A673 (cell line): ENCODE data around the gene WDFY3.

Source experiments
- CTCF ChIP-seq: fragments of 300-800, 200-600 bp; sonication (generic); conservative IDR thresholded peaks from 2 replicates; pipeline ENCODE4 v1.5.1; 2017; ENCODE audit warnings: low read depth, mild to moderate bottlenecking, antibody characterized with exemption, low read length, moderate library complexity, mixed read lengths
- EZH2 ChIP-seq: fragments of 200-600 bp; sonication (generic); IDR thresholded peaks from 2 replicates; pipeline ENCODE4 v1.6.1; 2017; ENCODE audit warnings: borderline replicate concordance, low read depth, mild to moderate bottlenecking, mixed read lengths, antibody characterized with exemption, low read length; ENCODE audit not compliant: poor library complexity, severe bottlenecking

DNA sequence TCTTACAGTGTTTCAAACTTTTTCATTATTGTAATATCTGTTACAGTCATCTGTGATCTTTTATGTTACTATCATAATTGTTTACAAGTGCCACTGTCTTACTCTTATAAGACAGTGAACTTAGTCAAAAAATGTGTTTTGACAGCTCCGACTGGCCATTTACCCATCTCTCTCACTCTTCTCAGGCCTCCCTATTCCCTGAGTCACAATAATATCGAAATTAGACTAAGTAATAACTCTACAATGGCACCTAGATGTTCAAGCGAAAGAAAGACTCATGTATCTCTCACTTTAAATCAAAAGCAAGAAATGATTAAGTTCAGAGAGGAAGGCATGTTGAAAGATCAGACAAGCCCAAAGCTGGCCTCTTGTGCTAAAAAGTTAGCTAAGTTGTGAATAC, 199.3 kb downstream of the WDFY3 start:
- TF ChIP-seq CTCF (no peak), EZH2 (no peak)
